GM10248 (cell line): Measurements from ENCODE around the gene UPF2.
A peak's percentile ranks its signal among the peaks of the same experiment; 100 is the strongest.

ENCODE experiments used
- CTCF ChIA-PET: fragments of 300-600 bp; sonication (Branson Sonifier 250); formaldehyde crosslinking; extraction: SDS; loops from one replicate; lab custom pipeline; 2021; ENCODE audit warnings: antibody characterized with exemption; lab: Yijun Ruan, JAX
- POLR2A ChIA-PET: fragments of 350-650 bp; sonication (Branson Sonifier 250); formaldehyde crosslinking; extraction: SDS; loops from one replicate; lab custom pipeline; 2020; ENCODE audit warnings: antibody characterized with exemption; lab: Yijun Ruan, JAX
- DNase-seq: peaks from one replicate; pipeline ENCODE4 v3.0.0; 2012; ENCODE audit errors: extremely low spot score
- TF ChIP-seq, protein P1 (sequence below): IDR thresholded peaks from 2 replicates; pipeline ENCODE4 v1.5.1; 2012; ENCODE audit warnings: mild to moderate bottlenecking, low read depth; ENCODE audit errors: extremely low read depth, missing control alignments, control extremely low read depth

UPF2 gene, protein sequence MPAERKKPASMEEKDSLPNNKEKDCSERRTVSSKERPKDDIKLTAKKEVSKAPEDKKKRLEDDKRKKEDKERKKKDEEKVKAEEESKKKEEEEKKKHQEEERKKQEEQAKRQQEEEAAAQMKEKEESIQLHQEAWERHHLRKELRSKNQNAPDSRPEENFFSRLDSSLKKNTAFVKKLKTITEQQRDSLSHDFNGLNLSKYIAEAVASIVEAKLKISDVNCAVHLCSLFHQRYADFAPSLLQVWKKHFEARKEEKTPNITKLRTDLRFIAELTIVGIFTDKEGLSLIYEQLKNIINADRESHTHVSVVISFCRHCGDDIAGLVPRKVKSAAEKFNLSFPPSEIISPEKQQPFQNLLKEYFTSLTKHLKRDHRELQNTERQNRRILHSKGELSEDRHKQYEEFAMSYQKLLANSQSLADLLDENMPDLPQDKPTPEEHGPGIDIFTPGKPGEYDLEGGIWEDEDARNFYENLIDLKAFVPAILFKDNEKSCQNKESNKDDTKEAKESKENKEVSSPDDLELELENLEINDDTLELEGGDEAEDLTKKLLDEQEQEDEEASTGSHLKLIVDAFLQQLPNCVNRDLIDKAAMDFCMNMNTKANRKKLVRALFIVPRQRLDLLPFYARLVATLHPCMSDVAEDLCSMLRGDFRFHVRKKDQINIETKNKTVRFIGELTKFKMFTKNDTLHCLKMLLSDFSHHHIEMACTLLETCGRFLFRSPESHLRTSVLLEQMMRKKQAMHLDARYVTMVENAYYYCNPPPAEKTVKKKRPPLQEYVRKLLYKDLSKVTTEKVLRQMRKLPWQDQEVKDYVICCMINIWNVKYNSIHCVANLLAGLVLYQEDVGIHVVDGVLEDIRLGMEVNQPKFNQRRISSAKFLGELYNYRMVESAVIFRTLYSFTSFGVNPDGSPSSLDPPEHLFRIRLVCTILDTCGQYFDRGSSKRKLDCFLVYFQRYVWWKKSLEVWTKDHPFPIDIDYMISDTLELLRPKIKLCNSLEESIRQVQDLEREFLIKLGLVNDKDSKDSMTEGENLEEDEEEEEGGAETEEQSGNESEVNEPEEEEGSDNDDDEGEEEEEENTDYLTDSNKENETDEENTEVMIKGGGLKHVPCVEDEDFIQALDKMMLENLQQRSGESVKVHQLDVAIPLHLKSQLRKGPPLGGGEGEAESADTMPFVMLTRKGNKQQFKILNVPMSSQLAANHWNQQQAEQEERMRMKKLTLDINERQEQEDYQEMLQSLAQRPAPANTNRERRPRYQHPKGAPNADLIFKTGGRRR

DNA sequence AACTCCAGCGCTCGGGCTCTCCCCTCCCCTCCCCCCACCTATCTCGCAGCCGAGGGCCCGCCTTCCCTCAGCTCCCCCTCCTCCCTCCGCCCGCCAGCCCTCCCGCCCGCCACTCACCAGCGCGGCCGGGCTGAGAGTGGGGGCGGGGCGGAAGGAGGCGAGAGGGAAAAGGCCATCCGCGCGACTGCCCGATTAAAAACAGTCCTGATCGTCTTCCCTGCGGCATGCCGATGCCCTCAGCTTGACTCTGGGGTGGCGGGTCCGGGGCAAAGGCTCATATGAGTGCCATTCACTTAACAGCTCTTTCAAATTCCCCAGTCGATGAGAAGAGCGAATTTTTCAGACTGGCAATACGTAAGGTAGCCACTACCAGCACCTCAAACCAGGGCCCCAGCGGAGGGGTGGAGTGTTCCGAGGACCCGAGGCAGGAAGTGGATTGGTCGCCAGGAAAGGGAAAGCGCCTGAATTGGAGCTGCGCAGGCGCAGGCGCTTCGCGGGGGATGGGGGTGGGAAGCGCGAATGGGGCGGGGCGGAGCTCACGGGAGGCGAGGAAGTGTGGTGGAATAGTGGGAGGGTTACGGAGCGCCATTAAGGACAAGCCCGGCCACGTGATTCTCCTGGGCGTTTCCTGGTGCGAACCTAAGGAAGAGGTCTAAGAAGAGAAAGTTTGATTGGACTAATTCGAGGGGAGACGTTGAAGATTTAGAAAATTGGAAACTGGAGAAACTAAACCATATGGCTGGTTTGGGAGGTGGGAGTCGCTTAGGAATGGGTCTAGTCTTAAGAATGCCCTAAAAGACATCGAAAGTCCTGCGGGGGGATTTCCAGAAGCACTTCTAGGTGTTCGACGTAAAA is at the start of gene UPF2:
TSS of gene UPF2 (minus strand) at position 13 of the 855 bp plus-strand sequence. CDS start 7,386 bp downstream, outside the sequence.
- peak; percentile 98 for DNase-seq
- CTCF ChIA-PET, result interaction anchor here (1.2 to 2.7 kb wide), 3 partner anchors 11 to 49 kb away, joined by 3 to 9 read pairs (median 7); no protein-coding TSS in a partner anchor
- POLR2A ChIA-PET, result interaction anchor here (0.5 to 1.7 kb wide), 11 partner anchors 8 to 222 kb away, joined by 3 to 12 read pairs (median 4); partner anchors contain the start of genes CDC123 and NUDT5
- TF ChIP-seq, protein P1, sequence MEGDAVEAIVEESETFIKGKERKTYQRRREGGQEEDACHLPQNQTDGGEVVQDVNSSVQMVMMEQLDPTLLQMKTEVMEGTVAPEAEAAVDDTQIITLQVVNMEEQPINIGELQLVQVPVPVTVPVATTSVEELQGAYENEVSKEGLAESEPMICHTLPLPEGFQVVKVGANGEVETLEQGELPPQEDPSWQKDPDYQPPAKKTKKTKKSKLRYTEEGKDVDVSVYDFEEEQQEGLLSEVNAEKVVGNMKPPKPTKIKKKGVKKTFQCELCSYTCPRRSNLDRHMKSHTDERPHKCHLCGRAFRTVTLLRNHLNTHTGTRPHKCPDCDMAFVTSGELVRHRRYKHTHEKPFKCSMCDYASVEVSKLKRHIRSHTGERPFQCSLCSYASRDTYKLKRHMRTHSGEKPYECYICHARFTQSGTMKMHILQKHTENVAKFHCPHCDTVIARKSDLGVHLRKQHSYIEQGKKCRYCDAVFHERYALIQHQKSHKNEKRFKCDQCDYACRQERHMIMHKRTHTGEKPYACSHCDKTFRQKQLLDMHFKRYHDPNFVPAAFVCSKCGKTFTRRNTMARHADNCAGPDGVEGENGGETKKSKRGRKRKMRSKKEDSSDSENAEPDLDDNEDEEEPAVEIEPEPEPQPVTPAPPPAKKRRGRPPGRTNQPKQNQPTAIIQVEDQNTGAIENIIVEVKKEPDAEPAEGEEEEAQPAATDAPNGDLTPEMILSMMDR, result no peak

DNA sequence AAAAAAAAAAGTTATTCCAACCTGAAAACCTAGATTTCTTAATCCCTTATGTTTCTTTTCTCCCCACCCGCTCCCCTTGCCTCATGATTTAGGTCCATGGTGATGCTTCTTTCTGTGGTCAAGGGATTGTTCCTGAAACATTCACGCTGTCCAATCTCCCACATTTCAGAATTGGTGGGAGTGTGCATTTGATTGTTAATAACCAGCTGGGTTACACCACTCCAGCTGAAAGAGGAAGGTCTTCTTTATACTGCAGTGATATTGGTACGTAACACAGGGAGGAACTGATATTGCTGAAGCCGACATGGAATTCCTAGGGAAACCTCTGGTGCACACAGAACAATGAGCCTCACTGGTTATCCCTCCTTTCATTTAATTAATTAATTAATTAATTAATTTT is 48.8 kb upstream of the UPF2 start:
- POLR2A ChIA-PET, result no interaction called here
- DNase-seq, result no peak
- CTCF ChIA-PET, result no interaction called here
- TF ChIP-seq, protein P1, result no peak

DNA sequence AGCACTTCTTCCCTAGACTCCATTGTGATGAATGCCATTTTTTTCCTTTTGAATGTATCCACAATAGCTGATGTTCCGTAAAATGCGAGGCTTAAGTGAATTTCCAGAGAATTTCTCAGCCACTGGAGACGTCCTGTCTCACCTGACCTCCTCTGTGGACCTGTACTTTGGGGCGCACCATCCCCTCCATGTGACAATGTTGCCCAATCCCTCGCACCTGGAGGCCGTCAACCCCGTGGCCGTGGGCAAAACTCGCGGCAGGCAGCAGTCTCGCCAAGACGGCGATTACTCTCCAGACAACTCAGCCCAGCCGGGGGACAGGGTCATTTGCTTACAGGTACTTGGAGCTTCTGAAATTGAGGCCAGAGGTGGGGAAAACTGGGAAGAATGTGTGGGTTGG is 46.3 kb upstream of the UPF2 start:
- POLR2A ChIA-PET, result interaction anchor here (0.6 kb wide), 1 partner anchor 14 kb away, joined by 3 read pairs; no protein-coding TSS in a partner anchor
- TF ChIP-seq, protein P1, result no peak
- no peak for DNase-seq
- CTCF ChIA-PET, result interaction anchor here (2.1 kb wide), 1 partner anchor 10 kb away, joined by 7 read pairs; no protein-coding TSS in a partner anchor

DNA sequence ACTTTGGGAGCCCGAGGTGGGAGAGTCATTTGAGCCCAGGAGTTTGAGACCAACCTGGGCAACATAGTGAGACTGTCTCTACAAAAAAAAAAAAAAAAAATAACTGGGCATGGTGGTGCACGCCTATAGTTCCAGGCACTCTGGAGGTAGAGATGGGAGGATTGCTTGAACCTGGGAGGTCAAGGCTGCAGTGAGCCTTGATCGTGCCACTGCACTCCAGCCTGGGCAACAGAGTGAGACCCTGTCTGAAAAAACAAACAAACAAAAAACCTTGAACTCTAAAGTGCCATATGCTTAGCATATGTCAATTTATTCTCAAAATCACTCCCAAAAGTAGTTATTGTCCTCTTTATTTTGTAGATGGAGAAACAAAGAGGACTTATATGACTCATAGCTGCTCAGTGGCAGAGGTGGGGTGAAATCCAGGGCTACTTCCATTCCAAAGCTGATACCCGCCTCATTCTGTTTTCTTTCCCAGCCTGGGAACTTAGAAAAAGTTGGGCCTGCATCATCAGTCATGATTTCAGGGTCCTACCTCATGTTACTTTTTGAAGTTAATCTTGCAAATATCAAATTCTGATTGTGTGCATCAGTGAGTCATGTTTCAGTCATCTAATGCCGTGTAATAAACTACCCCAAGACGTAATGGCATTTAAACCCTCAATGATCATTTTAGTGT is 39.4 kb upstream of the UPF2 start:
- POLR2A ChIA-PET, result no interaction called here
- CTCF ChIA-PET, result interaction anchor here (1.2 kb wide), 1 partner anchor 96 kb away, joined by 3 read pairs; no protein-coding TSS in a partner anchor
- TF ChIP-seq, protein P1, result no peak
- DNase-seq, result no peak

DNA sequence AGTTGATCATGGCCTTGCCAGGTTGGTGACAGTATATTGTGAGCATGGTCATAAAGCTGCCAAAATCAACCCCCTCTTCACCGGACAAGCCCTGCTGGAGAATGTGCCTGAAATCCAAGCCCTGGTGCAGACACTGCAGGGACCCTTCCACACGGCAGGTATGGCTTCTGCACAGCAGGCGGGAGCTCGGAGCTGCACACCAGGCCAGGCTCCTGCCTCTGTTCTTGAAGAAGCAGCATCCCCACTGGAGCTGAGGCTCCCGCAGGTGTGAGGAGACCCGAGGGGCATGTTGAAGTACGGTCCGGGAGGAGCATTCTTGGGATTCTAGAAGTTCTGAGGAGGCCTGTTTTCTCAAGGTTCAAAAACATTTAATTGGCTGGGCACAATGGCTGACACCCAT is 38.9 kb upstream of the UPF2 start:
- POLR2A ChIA-PET, result no interaction called here
- DNase-seq, result no peak
- TF ChIP-seq, protein P1, result no peak
- CTCF ChIA-PET, result no interaction called here
